NCI-H1694 treated with DMSO at 0.1 percent for 48 hours (cell line): ENCODE data around the gene KIAA1549.

ENCODE experiments used
- DNase-seq: peaks from one replicate; lab custom pipeline; 2025; lab: John Stamatoyannopoulos, UW

Gene KIAA1549

DNA sequence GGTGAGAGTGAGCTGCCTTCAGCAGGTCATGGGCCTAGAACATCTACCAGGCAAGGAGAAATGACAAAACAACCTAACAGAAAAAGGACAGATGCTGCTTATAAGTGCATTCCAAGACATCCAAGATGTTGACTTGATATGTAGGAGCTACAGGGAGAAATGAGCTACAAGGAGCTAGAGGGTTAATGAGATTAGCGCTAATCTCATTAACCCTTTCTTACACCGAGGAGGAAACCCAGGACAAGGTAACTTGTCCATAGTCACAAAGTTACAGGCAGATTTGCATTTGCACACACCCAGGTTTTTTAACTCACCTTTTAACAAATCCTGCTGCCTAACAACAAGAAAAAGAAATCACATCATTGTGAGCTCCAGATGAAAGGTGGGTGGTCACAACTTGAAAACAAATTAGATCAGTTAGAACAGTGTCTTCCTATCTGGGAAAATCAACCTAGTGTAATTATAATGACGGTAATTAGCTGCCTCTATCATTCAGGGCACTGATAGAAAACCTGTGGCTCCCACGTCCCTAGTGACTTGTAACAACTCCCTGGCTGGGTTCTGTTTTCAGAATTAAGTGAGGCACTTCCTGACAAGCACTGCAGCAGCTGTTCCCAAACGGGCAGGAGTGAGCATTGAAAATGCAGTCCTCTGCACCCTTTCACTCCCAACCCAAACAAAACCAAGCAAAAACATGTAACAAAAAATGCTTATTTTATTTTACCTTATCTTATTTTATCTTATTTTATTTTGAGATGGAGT is 5.7 kb downstream of the KIAA1549 start:
- DNase-seq, result peak; percentile 82

DNA sequence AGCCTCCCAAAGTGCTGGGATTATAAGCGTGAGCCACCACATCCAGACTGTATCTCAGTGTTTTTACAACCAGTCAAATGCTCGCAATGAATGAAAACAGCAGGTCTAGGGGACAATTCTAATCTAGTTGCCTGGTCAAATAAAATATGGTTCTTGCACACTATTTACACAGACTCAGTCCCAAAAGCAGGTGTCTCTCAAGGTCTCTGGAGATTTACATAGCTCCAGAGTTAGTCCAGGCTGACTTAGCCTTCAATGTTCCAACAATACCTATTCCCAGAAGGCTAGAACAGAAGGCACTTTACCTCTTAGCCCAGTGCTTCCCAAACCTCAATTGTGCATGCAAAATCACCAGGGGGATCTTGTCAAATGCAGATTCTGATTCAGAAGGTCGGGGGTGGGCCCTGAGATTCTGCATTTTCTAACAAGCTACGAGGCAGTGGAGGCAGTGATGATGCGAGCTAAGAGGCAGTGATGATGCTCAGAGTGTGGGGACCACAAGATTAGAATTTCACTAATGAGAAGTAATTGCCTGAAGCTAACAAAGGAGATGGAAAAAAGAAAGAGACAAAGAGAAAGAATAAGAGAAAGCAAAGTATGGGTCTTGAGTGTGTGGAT is 6.4 kb downstream of the KIAA1549 start:
- DNase-seq, result no peak

DNA sequence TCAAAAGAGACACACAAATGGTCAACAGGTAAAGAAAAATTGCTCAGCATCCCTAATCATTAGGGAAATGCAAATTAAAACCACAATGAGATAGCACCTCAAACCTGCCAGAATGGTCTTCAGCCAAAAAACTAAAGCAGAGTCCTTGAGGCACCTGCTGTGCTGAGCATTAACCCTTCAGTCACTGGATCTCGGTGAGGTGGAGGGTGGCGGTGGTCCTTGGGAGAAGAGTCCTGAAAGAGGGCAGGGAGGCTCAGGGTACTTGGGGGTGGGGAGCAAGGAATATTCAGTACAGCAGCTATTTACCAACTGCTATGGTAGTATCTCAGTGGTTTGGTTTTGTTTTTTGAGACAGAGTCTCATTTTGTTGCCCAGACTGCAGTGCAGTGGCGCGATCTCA is 7.1 kb downstream of the KIAA1549 start:
- no peak for DNase-seq

DNA sequence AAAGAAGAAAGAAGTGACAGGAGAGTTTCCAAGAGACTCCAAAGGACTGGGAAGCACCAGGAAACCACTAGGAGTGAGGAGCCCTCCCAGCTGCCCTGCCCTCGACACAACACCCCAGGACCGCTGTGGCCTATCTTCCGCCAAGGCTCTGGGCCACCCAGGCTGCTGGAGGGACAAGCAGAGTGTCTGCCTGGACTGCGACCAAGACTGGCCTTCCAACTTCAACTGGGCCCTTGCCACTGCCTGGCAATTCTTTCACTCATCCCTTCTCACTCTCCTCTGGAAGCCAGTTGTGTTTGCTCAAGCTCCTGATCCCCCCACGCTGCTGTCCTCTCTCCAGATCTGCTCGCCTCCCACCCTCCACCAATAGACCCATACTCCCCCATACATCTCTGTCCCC is 10.2 kb downstream of the KIAA1549 start:
- no peak for DNase-seq

DNA sequence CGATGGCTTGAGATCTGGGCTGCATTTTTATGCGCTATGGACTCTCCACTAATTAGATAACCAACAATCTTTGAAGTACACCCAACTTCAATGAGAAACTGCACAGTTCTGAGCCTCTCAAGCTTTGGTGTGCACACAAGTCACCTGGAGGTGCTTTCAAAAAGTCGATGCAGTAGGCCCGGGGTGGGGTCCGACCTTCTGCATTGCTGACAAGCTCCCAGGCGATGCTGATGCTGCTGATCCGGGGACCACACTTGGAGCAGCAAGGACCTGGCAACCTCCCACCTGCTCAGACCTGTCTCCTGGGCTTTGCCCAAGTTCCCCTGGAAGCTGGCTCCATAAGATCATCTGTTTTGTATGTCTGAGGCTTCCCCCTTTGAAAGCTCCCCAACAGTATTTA is 10.7 kb downstream of the KIAA1549 start:
- no peak for DNase-seq

DNA sequence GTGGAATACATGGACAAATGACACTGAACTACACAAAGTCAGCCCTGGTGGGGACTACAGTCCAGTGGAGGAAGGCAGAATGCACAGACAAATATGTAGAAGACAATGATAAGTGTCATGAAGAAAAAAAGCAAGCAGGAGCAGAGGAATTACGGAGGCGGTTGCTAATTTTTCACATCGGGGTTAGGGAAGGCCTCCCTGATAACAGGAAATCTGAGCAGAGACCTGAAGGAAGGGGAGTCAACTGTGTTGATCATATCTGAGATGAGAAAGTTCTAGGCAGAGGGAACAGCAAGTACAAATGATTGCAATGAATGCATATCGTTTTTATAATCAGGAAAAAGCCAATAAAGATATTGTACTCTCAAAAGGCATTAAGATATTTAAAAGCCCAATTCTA is 14.0 kb downstream of the KIAA1549 start:
- no peak for DNase-seq

DNA sequence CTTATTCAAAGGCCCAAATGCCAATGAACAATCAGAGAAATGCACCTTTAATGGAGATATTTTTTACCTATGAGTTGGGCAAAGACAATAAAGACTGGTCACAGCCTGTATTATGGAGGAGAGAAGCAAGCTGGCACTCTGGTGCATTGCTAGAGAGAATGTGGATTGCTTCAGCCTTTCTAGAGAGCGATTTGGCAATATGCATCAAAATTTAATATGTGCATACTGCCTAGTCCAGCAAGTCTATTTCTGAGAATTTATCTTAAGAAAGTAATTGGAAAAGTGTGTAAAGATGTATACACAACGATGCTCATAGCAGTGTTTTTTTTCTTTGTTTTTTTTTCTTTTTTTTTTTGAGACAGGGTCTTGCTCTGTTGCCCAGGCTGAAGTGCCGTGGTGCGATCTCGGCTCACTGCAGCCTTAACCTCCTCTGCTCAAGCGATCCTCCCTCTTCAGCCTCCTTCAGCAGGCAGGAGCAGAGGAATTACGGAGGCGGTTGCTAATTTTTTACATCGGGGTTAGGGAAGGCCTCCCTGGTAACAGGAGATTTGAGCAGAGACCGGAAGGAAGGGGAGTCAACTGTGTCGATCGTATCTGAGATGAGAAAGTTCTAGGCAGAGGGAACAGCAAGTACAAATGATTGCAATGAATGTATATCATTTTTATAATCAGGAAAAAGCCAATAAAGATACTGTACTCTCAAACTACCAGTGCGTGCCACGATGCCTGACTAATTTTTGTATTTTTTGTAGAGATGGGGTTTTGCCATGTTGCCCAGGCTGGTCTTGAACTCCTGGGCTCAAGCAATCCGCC is 16.4 kb downstream of the KIAA1549 start:
- DNase-seq, result no peak

DNA sequence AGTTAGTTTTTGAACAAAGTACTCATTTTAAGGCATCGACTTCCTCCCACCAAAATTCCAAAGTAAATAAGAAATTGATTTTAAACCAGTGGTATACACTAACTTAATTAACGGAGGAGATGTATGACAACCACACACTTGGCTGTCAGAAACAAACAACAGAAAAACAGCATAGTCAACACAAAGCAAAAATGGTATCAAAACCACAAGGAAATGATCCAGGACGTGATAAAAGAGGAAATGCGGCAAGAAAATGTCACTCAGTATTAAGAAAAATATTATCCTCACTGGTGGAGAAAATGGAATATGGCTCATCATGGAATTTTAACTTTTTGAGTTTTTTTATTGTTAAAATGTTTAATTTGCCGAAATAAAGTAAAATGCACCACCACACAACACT is 17.5 kb downstream of the KIAA1549 start:
- no peak for DNase-seq

DNA sequence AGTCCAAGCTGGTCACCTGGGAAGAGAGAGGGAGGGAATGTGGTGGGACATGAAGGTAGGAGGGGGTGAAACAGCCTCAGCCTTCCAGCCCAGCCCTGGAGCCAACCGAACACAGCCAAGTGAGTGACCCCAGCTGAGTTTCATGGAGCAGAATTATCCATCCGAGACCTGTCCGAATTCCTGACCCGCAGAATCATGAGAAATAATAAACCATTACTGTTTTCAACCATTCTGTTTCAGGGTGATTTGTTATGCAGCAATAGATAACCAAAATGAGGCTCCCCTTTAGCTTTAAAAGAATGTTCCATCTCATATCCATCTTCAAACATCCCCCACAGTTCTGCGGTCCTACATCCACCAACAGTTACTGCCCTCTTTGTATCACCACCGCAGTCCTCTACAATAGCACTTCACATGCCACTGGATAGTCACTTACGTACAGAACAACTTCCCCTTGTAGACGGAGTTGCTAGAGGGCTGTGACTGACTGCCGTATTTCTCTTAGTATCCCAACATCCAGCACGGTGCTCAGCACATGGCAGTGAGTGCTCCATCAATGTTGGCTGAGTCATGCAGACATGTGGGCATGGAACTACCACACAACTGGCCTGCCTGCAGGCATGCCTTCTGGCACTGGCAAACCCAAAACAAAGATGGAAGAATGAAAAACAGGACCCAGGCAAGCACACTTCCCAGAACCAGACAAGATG is 18.5 kb downstream of the KIAA1549 start:
- no peak for DNase-seq

DNA sequence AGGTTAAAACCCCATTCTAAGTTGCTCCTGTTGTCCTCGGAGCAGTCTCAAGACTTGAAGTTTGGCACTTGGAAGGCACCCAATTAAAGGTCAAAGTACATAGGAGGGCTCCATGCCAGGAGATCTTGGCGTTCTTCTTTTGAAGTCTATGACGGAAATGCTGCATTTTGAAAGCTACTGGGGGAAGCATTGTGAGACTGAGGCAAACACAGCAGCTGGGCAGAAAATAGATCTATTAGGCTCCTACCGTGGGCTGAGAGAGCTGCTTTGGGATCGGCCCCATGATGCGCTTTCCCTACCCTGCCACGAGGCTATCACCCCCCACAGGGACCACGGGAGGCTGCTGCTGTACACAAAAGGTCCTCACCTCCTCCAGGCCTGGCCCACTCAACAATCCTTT is 20.0 kb downstream of the KIAA1549 start:
- DNase-seq, result no peak

DNA sequence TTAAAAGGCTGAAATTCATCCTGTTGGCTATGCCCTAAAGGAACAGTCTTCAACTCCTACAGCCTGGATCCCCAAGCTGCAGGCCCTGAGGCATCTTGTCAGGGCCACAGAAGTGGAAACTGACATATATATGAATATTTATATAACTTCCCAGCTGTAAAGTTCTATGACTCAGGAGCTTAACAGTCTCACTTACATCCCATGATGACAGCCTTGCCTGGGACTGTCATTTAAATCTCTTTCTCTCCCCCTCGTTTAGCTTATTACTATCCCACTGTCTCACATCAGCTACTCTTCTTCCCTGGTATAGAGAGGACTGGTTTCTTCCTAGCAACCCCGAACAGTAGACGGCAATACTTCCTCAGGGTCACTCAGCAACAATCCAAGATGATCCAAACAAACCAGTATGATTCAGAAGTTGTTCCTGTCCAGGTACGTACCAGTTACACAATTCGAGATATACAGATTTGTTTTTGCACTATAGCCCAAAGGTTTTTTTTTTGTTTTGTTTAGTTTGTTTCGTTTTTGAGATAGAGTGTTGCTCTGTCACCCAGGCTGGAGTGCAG is 22.7 kb downstream of the KIAA1549 start:
- no peak for DNase-seq

DNA sequence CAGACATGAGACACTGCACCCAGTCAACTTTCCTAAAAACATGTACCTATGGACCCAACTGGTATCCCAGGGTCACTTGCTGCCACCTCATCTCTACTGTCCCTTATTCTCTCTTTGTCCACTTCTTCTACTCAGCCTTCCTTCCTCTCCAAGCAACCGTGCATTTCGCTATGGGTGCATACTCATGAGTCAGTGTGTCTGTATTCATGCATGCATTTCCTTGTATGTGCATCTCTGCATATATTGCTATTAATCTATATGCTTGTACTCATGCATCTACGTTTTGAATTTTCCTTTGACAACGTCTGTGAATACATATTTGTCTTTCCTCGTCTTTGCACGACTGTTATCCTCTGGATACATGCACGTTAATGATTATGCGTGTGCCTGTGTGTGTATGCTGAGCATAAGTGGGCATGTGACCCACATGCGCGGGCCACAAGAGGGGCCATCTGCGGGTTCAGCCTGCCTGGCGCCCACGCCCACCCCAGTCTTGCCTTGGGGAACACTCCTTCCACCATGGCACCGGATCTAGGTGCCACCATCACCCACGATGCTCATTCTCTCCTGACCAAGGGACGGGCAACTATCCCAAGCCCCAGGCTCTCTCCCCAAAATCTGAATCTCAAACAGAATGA is 23.3 kb downstream of the KIAA1549 start:
- DNase-seq, result no peak

DNA sequence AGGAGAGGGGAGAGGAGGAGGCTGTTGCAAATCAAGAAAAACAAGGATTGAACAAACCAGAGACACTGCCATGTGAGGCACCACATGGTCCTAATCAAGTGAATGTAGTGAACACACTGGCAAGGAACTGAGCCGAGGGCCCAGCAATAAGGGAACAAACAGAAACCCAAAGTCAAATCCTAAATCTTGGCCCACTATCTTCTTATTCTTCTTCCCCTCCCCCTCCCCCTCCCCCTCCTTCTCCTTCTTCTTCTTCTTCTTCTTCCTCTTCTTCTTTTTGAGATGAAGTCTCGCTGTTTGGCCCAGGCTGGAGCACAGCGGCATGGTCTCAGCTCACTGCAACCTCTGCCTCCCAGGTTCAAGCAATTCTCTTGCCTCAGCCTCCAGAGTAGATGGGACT is 24.0 kb downstream of the KIAA1549 start:
- DNase-seq, result no peak

DNA sequence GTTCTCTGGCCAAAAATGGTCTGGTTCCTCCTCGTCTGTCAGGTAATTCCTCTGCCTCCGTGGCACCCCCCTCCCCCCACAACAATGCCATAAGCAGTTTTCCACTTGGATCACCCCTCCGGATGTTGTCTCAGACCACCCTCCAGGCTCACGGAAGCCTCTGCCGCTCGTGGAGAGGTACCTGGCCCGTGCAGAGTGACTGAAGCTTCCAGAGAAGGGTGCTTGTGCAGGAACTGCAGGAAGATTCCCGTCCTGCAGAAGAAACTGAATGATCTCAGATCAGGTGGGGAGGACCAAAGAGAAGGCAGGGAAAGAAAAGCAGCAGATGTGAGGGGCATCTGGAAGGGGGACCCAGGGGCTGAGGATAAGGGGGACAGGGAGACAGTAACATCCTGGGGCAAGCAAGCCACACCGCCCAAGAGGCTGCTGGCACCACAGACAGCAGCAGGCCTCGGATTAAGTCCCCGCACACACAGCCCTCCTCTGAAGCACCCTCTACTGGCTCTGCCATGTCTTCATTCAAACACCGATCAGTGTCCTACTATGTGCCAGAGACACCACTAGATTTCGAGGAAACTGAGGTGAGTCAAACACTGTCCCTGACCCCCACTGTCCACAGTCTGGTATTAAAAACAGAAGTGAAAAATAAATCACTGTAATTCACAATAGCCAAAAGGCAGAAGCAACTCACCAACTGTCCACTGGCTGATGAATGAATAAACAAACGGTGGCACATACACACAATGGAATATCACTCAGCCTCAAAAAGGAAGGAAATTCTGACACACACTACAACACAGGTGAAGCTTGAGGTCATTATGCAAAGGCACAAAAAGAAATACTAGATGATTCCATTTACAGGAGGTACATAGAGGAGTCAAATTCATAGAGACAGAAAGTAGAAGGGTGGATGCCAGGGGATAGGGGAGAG is 26.4 kb downstream of the KIAA1549 start:
- no peak for DNase-seq

DNA sequence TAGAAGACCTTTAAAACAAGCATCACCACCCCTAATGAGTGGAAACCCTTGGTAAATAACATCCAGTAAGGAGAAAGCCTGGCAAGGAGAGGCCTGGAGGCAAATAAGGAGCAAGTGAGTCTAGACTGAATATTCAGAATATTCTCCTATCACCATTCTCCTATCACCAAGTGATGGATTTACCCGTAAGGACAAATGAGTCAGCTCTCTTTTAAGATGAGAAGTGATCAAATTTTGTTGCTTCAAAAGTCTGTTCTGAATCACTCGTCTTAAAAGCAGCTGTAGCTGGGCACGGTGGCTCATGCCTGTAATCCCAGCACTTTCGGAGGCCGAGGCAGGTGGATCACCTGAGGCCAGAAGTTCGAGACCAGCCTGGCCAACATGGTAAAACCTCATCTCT is 28.4 kb downstream of the KIAA1549 start:
- no peak for DNase-seq

DNA sequence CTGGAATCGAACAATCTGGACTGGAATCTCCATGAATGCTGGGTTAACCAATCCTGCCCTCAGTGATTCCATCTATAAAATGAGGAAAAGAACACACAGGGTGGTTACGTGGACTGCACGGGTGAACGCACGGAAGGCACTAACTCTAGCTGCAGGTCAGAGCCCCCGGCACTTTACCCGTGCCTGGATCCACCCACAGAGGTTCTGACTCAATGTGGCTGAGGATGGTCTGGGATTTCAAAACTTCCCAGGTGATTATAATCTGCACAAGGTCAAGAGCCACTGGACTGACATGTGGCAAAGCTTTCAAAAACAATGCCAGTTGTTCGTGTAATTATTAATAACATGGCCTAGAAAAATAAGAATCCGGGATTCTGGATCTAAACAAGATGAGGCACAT is 29.2 kb downstream of the KIAA1549 start:
- DNase-seq, result no peak

DNA sequence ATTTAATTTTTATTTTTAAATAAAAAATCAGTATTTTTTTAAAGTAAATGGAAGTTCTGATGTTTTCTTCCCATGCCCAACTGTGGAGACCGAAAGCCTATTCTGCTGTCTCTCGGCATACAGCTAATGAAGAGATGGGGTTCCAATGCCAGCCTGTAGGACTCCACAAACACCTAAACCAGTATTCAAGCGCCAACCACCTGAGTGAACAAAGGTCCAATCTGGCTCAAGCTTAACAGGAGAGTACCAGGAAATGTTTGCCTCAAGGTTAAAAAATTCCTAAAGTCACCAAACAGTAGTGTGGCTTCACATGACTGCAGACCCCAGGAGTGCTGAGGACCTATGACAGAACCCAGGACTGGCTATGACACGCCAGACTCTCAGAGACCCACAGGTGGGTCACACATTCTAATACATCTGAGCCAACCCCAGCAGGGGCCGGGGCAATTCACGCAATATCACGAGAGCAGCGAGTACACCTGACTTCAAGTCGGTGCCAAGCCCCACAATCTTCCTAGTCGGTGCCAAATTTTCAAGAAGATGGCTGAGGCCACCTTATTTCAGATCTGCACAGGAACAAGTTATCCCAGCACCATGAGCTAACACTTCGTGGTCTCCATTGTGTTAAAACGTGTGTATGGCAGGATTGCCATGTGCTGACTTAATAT is 31.6 kb downstream of the KIAA1549 start:
- no peak for DNase-seq

DNA sequence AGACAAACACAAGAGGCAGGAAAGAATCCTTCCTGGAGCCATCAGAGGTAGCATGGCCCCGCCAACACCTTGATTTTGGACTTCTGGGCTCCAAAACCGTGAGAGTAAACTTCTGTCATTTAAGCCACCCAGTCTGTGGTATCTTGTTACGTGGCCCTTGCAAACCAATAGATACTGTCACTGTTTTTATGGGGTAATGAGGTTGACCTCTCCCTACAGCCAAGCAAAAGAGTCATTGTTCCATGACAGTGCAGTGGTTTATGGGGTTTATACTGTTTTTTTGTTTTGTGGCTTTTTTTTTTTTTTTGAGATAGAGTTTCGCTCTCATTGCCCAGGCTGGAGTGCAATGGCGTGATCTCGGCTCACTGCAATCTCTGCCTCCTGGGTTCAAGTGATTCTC is 32.8 kb downstream of the KIAA1549 start:
- DNase-seq, result no peak

DNA sequence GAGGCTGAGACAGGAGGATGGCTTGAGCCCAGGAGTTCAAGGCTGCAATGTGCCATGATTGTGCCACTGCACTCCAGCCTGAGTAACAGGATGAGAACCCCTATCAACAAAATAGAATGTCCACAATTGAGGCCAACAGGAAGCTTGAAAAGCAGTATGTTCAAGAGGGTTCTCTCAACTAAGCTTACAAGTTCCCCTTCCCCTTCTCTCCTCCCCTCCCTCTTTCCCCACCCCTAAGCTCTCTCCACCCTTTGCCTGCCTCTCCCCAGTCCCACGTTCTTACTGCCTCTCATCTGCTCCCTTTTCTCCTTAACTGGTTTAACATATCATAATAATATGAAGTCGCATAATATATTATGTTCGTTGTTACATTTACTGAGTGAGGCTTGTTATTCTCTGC is 35.4 kb downstream of the KIAA1549 start:
- DNase-seq, result no peak

DNA sequence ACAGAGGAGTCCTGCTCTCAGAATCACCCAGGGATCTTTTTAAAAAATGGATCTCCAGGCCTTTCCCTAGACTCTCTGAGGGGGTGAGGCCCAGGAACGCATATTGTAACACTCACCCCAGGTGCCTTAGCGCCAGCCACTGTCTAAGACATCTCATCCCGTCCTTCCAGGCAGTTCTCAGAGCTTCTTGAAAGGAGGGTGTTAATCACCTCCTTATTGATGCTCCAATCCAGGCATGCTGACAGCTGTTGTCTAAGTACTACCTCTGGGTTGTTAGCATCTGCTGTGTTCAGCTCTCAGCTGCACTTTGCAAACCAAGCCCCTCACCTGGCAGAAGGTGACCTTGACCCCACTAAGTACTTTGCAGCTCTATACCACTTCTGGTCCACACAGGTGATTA is 36.0 kb downstream of the KIAA1549 start:
- DNase-seq, result no peak
